ENCODE measurements around the gene LETM1.

DNA sequence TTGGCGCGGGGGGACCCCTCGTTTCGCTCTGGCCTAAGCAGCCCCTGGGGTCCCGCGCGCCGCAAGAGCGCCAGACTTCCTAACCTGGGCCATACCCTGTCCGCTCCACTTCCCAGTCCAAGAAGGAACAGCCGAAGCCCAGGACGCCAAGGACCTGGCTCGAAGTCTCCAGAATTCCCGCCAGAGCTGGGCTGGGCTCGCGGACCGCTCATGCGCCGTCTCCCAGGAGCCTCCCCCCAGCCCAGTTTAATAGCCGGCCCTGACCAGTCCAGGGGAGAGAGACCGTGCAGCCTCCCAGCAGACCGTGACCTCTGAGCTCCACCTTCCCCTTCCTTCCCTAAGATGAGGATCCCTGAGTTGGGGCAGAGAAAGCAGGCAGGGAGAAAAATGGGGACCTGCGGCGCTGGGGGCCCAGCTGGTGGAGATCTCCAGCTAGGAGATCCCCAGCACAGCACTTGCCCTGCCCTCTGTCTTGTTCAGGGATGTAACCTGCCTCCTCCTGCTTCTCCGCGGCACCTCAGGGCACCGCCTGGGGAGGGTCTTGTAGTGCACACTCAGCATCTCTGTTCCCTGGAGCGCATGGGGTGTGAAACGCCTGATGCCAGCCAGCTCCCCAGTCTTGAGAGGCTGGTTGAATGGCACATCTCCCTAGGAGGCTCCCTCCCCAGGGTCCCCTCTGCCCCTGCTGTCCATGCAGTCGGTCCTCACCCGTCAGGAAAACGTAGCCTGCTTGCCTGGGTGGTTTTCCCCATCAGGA lies 1.2 kb upstream of the LETM1 start:
- TF ChIP-seq, protein P1, sequence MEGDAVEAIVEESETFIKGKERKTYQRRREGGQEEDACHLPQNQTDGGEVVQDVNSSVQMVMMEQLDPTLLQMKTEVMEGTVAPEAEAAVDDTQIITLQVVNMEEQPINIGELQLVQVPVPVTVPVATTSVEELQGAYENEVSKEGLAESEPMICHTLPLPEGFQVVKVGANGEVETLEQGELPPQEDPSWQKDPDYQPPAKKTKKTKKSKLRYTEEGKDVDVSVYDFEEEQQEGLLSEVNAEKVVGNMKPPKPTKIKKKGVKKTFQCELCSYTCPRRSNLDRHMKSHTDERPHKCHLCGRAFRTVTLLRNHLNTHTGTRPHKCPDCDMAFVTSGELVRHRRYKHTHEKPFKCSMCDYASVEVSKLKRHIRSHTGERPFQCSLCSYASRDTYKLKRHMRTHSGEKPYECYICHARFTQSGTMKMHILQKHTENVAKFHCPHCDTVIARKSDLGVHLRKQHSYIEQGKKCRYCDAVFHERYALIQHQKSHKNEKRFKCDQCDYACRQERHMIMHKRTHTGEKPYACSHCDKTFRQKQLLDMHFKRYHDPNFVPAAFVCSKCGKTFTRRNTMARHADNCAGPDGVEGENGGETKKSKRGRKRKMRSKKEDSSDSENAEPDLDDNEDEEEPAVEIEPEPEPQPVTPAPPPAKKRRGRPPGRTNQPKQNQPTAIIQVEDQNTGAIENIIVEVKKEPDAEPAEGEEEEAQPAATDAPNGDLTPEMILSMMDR (IDR thresholded peaks at IDR 0.05): no peak
- TF ChIP-seq POLR2AphosphoS5 (IDR thresholded peaks at IDR 0.05): no peak
- TF ChIP-seq POLR2A (IDR thresholded peaks at IDR 0.05): no peak
- TF ChIP-seq EP300 (IDR thresholded peaks at IDR 0.05): no peak

Data from stomach (tissue), 4 donors.